Ectodermal cell (in vitro differentiated cells): ENCODE results near the gene MRPS10.

Experiments
- H3K27ac ChIP-seq: 2 replicates; pipeline ENCODE4 v1.7.0; 2013; ENCODE audit warnings: mild to moderate bottlenecking, low read depth, low read length; ENCODE audit not compliant: insufficient read depth, poor library complexity, severe bottlenecking
- H3K27me3 ChIP-seq: 2 replicates; pipeline ENCODE4 v1.7.0; 2013; ENCODE audit warnings: mild to moderate bottlenecking, low read length; ENCODE audit not compliant: insufficient read depth, control insufficient read depth, poor library complexity, severe bottlenecking
- H3K36me3 ChIP-seq: one replicate; pipeline ENCODE4 v1.7.0; 2013; ENCODE audit warnings: low read length; ENCODE audit not compliant: control insufficient read depth, insufficient read depth
- H3K4me1 ChIP-seq: one replicate; pipeline ENCODE4 v1.7.0; 2013; ENCODE audit warnings: low read length; ENCODE audit not compliant: control insufficient read depth, insufficient read depth
- H3K4me3 ChIP-seq: 2 replicates; pipeline ENCODE4 v1.7.0; 2013; ENCODE audit warnings: low read depth, low read length, control low read depth; ENCODE audit not compliant: insufficient read depth
- H3K9me3 ChIP-seq: 2 replicates; pipeline ENCODE4 v1.7.0; 2013; ENCODE audit warnings: mild to moderate bottlenecking, low read length, moderate library complexity; ENCODE audit not compliant: control insufficient read depth
- WGBS, 2 experiments: methylation state at CpG; one replicate each; pipeline ENCODE4 v1.1.7; 2013; ENCODE audit warnings: missing lambda C conversion rate in 2 of 2; 5-methylcytosine and 5-hydroxymethylcytosine counted together

MRPS10 gene

DNA sequence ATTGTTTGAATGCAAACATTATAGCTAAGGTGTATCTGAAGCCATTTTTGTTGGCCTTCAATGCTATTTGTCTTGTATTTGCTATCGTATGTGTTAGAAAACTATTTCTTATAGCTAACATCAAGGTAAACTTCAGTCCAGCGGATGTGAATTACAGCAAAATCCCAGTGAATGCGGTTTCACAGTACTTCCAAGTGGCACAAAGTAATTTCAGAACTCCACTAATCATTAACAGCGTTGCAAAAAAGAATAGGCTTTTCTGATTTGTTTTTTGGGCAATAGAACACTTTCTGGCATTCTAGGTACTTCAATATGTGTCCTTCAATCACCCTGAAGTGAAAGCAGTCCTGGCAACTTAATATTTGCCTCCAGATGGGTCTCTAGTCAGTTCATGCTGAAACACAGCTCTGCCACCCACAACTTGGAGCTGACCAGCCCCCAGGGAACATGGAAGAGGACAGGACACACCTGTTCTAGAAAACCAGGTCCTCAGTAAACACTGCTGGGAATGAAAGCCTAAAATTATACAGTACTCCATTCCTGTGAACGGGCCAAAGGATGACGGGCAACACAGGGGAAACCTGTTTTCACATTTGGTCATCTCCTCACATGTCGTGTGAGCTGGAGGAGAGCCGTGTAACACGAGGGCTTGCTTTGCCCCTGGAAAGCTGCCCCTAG is 9.7 kb upstream of the MRPS10 start:
- Histone ChIP-seq H3K4me3 (no peak overlapping the region), H3K4me1 (no peaks in the 10 kb centered on the region), H3K27ac (no peak overlapping the region), H3K27me3 (no peaks in the 10 kb centered on the region), H3K9me3 (no peaks in the 10 kb centered on the region), H3K36me3 (peaks cover 7% of the 10 kb centered on the region)
- 93 to 96% methylated on average over 9 of the region's 9 CpGs for WGBS, 2 experiments

DNA sequence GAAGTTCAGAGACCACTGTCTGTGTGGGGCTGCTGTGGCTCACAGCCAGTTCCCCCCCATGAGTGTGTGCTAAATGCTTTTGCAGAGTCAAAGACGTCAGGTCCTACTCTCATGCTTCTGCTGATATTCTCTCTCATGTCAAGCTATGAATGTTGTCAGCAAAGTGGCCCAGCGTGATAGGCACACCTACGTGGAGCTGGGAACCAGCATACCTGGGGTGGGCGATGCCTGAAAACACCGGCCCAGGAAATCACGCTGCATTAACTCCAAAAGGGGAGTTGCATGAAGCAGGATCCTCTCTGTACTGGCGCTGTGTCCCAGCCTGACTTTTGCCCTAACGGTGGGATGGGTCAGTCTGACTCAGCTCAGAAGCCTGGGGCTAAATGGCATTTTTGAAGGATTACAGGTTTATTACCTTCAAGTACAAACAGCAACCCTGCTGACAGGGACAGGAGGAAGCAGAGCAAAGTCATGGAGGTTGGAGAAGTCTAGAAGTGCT is 9.0 kb upstream of the MRPS10 start:
- H3K27me3 ChIP-seq = no peaks in the 10 kb centered on the region
- H3K4me3 ChIP-seq = no peak overlapping the region
- no peaks in the 10 kb centered on the region for H3K4me1 ChIP-seq
- H3K36me3 ChIP-seq = peaks cover 4% of the 10 kb centered on the region
- WGBS, 2 experiments = 82 to 88% methylated on average over 8 of the region's 8 CpGs
- no peaks in the 10 kb centered on the region for H3K9me3 ChIP-seq
- no peak overlapping the region for H3K27ac ChIP-seq

DNA sequence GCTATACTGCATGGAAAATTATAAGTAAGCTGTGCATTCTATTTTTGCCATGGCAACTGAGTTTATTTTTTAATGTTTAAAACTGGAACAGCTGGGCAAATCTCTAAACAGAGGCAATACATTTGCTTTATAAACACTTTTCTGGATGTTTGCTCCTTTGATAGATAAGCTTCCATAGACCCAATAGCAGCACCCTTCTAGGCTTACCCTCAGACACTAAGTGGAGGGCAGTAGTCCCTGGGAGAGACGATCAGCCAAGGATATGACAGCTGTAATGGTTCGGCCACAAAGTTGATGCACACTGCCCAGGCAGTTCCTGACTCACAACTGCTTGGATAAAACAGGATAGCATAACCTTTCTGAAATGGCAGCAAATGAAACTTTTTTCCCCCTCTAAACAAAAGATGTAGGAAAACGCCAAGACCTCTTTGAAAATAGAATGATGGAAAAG is 8.5 kb upstream of the MRPS10 start:
- H3K27ac ChIP-seq = no peak overlapping the region
- H3K36me3 ChIP-seq = peaks cover 4% of the 10 kb centered on the region
- 91 to 92% methylated on average over 3 of the region's 3 CpGs for WGBS, 2 experiments
- H3K4me3 ChIP-seq = no peak overlapping the region
- H3K4me1 ChIP-seq = no peaks in the 10 kb centered on the region
- no peaks in the 10 kb centered on the region for H3K27me3 ChIP-seq
- no peaks in the 10 kb centered on the region for H3K9me3 ChIP-seq

DNA sequence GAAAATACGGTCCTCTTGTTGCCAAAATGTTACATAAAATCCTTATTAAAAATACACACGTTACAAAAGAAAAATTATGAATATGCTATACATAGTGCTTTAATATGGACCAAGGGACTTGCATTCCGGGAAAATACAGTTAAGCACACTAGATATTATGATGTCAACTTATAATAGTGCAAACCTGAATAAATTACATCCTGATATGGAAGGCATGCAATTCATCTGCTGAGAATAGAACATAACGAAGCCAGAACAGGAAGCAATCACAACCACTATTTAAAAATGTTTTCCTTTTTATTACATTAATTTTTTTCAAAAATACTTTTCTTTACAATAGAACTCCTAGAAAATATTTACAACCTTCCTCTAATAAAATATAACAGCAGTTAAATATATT is 7.8 kb upstream of the MRPS10 start:
- WGBS, 2 experiments = 90 to 95% methylated on average over 1 to 3 of the region's 4 CpGs
- Histone ChIP-seq H3K27me3 (no peaks in the 10 kb centered on the region), H3K36me3 (peaks cover 4% of the 10 kb centered on the region), H3K4me1 (no peaks in the 10 kb centered on the region), H3K4me3 (no peak overlapping the region), H3K9me3 (no peaks in the 10 kb centered on the region), H3K27ac (no peak overlapping the region)

DNA sequence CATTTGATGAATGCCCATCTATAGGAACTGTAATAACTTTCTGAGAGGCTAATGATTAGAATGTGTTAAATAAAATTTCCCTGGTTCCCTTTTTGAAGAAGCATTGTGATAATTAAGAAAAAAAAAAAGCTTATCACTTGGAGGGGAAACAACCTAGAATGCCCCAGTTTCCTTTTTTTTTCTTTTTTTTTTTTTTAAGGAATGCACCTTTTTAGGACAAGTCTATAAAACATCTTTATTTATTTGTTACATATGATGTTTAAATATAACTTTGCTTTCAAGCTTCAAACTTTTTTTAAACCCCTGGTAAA is 7.3 kb upstream of the MRPS10 start:
- H3K27me3 ChIP-seq = no peaks in the 10 kb centered on the region
- H3K27ac ChIP-seq = no peak overlapping the region
- H3K36me3 ChIP-seq = peaks cover 4% of the 10 kb centered on the region
- H3K4me3 ChIP-seq = no peak overlapping the region
- H3K9me3 ChIP-seq = no peaks in the 10 kb centered on the region
- H3K4me1 ChIP-seq = no peaks in the 10 kb centered on the region

DNA sequence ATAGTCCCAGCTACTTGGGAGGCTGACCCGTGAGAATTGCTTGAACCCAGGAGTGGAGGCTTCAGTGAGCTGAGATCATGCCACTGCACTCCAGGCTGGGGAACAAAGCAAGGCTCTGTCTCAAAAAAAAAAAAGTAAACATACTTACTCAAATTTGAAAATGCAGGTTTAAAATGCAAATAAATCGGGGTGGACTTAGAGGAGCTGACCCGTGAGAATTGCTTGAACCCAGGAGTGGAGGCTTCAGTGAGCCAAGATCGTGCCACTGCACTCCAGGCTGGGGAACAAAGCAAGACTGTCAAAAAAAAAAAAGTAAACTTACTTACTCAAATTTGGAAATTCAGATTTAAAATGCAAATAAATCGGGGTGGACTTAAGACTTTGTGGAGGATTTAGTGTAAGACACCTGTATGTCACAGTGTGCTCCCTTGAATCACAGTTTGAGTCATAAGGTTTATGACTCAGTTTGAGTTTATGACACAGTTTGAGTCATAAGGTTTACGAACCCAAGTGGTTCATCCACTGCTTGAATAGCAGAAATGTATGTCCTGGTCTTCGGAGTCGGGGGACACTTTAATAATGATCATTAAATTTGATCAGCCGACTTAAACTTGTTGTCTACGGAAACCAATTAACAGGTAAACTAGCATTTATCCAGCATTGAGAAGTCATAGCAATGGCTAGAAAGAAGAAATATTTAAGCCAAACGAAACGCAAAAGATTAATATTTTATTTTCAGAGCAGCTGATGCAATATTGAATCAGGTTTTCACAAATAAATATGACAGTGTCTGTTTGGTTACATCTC is 6.8 kb upstream of the MRPS10 start:
- H3K9me3 ChIP-seq = no peaks in the 10 kb centered on the region
- no peaks in the 10 kb centered on the region for H3K27me3 ChIP-seq
- H3K4me3 ChIP-seq = no peak overlapping the region
- peaks cover 4% of the 10 kb centered on the region for H3K36me3 ChIP-seq
- no peaks in the 10 kb centered on the region for H3K4me1 ChIP-seq
- no peak overlapping the region for H3K27ac ChIP-seq
- 94 to 95% methylated on average over 12 of the region's 12 CpGs for WGBS, 2 experiments

DNA sequence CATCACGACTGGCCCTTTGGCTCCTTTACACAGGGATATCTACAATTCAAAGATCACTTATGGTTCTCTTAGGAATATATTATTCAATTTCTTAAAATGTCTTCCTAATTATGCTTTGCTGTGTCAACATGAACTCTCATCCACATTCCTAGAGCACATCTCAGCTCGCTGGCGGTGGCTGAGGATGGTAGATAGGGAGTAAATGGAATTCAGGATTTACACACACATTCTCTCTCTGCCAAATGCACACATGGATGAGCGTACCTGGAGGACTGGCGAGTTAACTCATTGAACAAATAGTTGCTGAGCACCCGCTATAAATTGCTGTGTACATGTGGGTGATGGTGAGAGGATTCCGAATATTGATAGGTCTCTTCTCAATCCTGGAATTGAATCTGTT is 4.8 kb upstream of the MRPS10 start:
- WGBS, 2 experiments = 87 to 99% methylated on average over 5 of the region's 7 CpGs

DNA sequence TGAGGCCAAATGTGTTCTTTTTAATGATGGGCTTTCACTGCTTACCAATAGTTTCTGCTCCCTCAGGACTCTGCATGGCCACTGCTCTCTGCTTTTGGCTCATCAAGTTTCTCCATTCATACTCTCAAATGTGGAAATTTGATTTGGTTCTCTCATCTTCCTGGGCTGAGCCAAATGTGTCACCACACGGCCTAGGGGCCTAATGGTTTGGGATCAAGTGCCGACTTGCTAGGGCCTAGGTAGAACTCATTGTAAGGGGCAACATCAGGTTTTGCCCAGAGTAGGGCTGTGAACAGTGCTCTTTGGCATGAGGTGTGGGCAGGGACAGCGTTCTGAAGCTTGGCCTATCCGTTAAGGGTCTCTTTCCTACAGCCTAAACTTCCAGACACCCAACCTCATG is 3.9 kb upstream of the MRPS10 start:
- H3K27ac ChIP-seq = no peak overlapping the region
- H3K9me3 ChIP-seq = no peaks in the 10 kb centered on the region
- H3K4me1 ChIP-seq = no peaks in the 10 kb centered on the region
- no peaks in the 10 kb centered on the region for H3K27me3 ChIP-seq
- H3K36me3 ChIP-seq = no peaks in the 10 kb centered on the region
- no peak overlapping the region for H3K4me3 ChIP-seq
- WGBS, 2 experiments = 89 to 93% methylated on average over 4 of the region's 4 CpGs

More for the DNA sequence above, 4.8 kb upstream of the MRPS10 start:
- H3K4me1 ChIP-seq = no peaks in the 10 kb centered on the region
- no peaks in the 10 kb centered on the region for H3K27me3 ChIP-seq
- no peak overlapping the region for H3K27ac ChIP-seq
- H3K4me3 ChIP-seq = no peak overlapping the region
- H3K36me3 ChIP-seq = peaks cover 4% of the 10 kb centered on the region
- H3K9me3 ChIP-seq = no peaks in the 10 kb centered on the region

DNA sequence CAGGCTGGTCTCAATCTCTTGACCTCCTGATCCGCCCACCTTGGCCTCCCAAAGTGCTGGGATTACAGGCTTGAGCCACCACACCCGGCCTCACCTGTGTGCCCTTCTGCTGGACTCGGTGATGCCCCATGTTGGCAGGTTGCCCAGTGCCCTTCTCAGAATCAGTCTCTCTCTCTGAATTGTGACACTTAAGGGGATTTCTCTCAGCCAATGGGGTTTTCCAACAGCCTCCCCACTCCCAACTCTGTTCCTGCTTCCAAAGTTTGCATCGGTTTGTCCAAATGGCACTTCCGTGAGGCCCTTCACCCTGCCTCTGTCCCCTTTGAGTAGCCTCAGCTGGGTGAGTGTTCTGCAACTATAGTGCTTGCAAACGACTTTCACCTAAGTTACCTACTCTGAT is 3.1 kb upstream of the MRPS10 start:
- H3K4me1 ChIP-seq = no peaks in the 10 kb centered on the region
- no peak overlapping the region for H3K4me3 ChIP-seq
- no peaks in the 10 kb centered on the region for H3K36me3 ChIP-seq
- 87 to 90% methylated on average over 6 of the region's 6 CpGs for WGBS, 2 experiments
- H3K9me3 ChIP-seq = no peaks in the 10 kb centered on the region
- no peaks in the 10 kb centered on the region for H3K27me3 ChIP-seq
- H3K27ac ChIP-seq = no peak overlapping the region

DNA sequence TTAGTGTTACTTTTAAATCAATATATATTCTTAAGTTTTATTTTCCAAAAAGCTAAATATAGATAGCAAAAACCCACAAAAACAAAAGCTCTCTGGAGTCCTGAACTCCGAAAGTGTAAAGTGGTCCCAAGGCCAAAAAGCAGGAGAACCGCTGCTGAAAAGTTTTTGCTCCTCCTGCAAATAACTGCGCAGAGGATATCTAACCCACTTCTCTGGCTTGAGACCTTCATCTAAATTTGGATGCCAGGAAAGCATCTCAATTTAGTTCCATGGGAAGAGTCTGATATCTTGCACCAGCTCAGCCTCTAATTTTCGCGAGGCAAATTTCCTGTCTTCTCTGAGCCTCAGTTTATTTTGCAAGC is 523 bp downstream of the MRPS10 start:
- no peaks in the 10 kb centered on the region for H3K9me3 ChIP-seq
- H3K27me3 ChIP-seq = no peaks in the 10 kb centered on the region
- H3K27ac ChIP-seq = peak overlapping the region; percentile 76
- WGBS, 2 experiments = 15% methylated on average over 5 of the region's 5 CpGs
- no peaks in the 10 kb centered on the region for H3K4me1 ChIP-seq
- peak overlapping the region; percentile 92 for H3K4me3 ChIP-seq
- peaks cover 8% of the 10 kb centered on the region for H3K36me3 ChIP-seq
